Endodermal cell (in vitro differentiated cells): ENCODE results near the gene FRAT1. TPM values are rescaled to one million over a fixed set of nuclear protein-coding genes. Genes with fewer than 3 reads are reported as not detected.
"Not testable (repeated sequence)": the region's sequence is repeated elsewhere in the genome, so short reads cannot be mapped to it uniquely, and the experiment has no call there.

ENCODE experiments used
- DNase-seq: peaks from one replicate; pipeline ENCODE4 v3.0.0-alpha.2; 2017
- H3K27ac ChIP-seq: 2 replicates; pipeline ENCODE4 v1.5.1; 2013; ENCODE audit warnings: mild to moderate bottlenecking, low read depth, low read length, moderate library complexity
- H3K27me3 ChIP-seq: 2 replicates; pipeline ENCODE4 v1.6.1; 2013; ENCODE audit warnings: mild to moderate bottlenecking, low read length, moderate library complexity; ENCODE audit not compliant: insufficient read depth, control insufficient read depth, poor library complexity, severe bottlenecking
- H3K36me3 ChIP-seq: 2 replicates; pipeline ENCODE4 v1.7.0; 2013; ENCODE audit warnings: mild to moderate bottlenecking, low read length, moderate library complexity; ENCODE audit not compliant: control insufficient read depth, insufficient read depth
- H3K4me1 ChIP-seq: one replicate; pipeline ENCODE4 v1.7.0; 2013; ENCODE audit warnings: low read length; ENCODE audit not compliant: control insufficient read depth, insufficient read depth
- H3K4me3 ChIP-seq: 2 replicates; pipeline ENCODE4 v1.5.1; 2013; ENCODE audit warnings: mild to moderate bottlenecking, low read length, moderate library complexity
- H3K9ac ChIP-seq: 2 replicates; pipeline ENCODE4 v1.6.1; 2013; ENCODE audit warnings: mild to moderate bottlenecking, low read length, moderate library complexity; ENCODE audit not compliant: poor library complexity, severe bottlenecking; ENCODE audit errors: extremely low read depth
- H3K9me3 ChIP-seq: 2 replicates; pipeline ENCODE4 v1.6.1; 2013; ENCODE audit warnings: mild to moderate bottlenecking, low read length, moderate library complexity; ENCODE audit not compliant: control insufficient read depth
- H3K27ac Mint-ChIP-seq: 2 replicates; pipeline ENCODE4 v1.8.0; 2020; ENCODE audit warnings: mixed read lengths
- H3K27me3 Mint-ChIP-seq: 2 replicates; pipeline ENCODE4 v1.8.0; 2021; ENCODE audit warnings: mild to moderate bottlenecking, mixed read lengths; ENCODE audit not compliant: insufficient read depth
- H3K36me3 Mint-ChIP-seq: 2 replicates; pipeline ENCODE4 v1.8.0; 2020; ENCODE audit warnings: low read depth, mixed read lengths
- H3K4me1 Mint-ChIP-seq: 2 replicates; pipeline ENCODE4 v1.8.0; 2020; ENCODE audit warnings: mixed read lengths
- H3K4me3 Mint-ChIP-seq: 2 replicates; pipeline ENCODE4 v1.8.0; 2020; ENCODE audit warnings: mild to moderate bottlenecking, moderate library complexity, mixed read lengths
- H3K9me3 Mint-ChIP-seq: 2 replicates; pipeline ENCODE4 v1.8.0; 2020; ENCODE audit warnings: mild to moderate bottlenecking, mixed read lengths
- CTCF ChIP-seq: fragments of 200-600 bp; sonication (generic); conservative IDR thresholded peaks from 2 replicates; pipeline ENCODE4 v1.5.0; 2021; ENCODE audit warnings: antibody characterized with exemption, mild to moderate bottlenecking
- WGBS, 2 experiments: methylation state at CpG; one replicate each; pipeline versions ENCODE4 v1.1.5 to v1.1.7; 2013; ENCODE audit warnings: missing lambda C conversion rate in 2 of 2, mixed read lengths in 1 of 2; ENCODE audit not compliant: insufficient coverage in 1 of 2, insufficient read length in 1 of 2; 5-methylcytosine and 5-hydroxymethylcytosine counted together
- total RNA-seq, 2 donors: library from RNA; stranded (reverse); fragmentation: NEBNext Ultra II Directional in 1 of 2; extraction: Animal tissue kit (Norgen Biotek cat#: 25700) in 1 of 2; gene quantifications; 2 replicates in 1 of 2; 3 replicates in 1 of 2; pipeline ENCODE4 v1.2.1, GENCODE V29; 2021

FRAT1 gene
- total RNA-seq, 2 donors from 2014 or later, result 6.5 to 7.3 TPM

- DNase-seq, result no peak
- H3K9ac ChIP-seq, result no peak overlapping the region
- TF ChIP-seq CTCF, result no peak
- Mint-ChIP-seq H3K27me3 (peaks cover 36% of the 10 kb centered on the region), H3K4me1 (peaks cover 26% of the 10 kb centered on the region), H3K9me3 (no peaks in the 10 kb centered on the region), H3K36me3 (no peaks in the 10 kb centered on the region), H3K27ac (no peak overlapping the region), H3K4me3 (no peak overlapping the region)
- H3K27me3 ChIP-seq, result peaks cover 11% of the 10 kb centered on the region
- no peaks in the 10 kb centered on the region for H3K9me3 ChIP-seq
- no peak overlapping the region for H3K27ac ChIP-seq
- 46 to 57% methylated on average over 5 of the region's 5 CpGs for WGBS, 2 experiments
- H3K4me1 ChIP-seq, result peaks cover 4% of the 10 kb centered on the region
- H3K4me3 ChIP-seq, result peak overlapping the region; percentile 8
- H3K36me3 ChIP-seq, result no peaks in the 10 kb centered on the region
These were observed 19.0 kb downstream of the FRAT1 start for GRCh38 chr10:97338041-97338440.

GRCh38 chr10:97341416-97341815, 22.3 kb downstream of the FRAT1 start:
- Histone ChIP-seq H3K27ac (no peak overlapping the region), H3K9me3 (no peaks in the 10 kb centered on the region), H3K4me1 (peaks cover 4% of the 10 kb centered on the region), H3K9ac (no peak overlapping the region), H3K4me3 (no peak overlapping the region), H3K27me3 (peaks cover 11% of the 10 kb centered on the region), H3K36me3 (no peaks in the 10 kb centered on the region)
- 92 to 98% methylated on average over 2 of the region's 2 CpGs for WGBS, 2 experiments
- no peaks in the 10 kb centered on the region for H3K9me3 Mint-ChIP-seq
- TF ChIP-seq CTCF, result no peak
- H3K4me3 Mint-ChIP-seq, result no peak overlapping the region
- H3K4me1 Mint-ChIP-seq, result peaks cover 25% of the 10 kb centered on the region
- no peak for DNase-seq
- peaks cover 33% of the 10 kb centered on the region for H3K27me3 Mint-ChIP-seq
- no peaks in the 10 kb centered on the region for H3K36me3 Mint-ChIP-seq
- H3K27ac Mint-ChIP-seq, result no peak overlapping the region

GRCh38 chr10:97343664-97344063, 24.6 kb downstream of the FRAT1 start:
- not testable (repeated sequence) for H3K27ac Mint-ChIP-seq, H3K9ac ChIP-seq, H3K4me1 Mint-ChIP-seq, H3K4me3 ChIP-seq, H3K9me3 Mint-ChIP-seq, H3K9me3 ChIP-seq, H3K36me3 ChIP-seq, H3K27me3 ChIP-seq, DNase-seq, H3K4me1 ChIP-seq, H3K27ac ChIP-seq, H3K4me3 Mint-ChIP-seq, H3K36me3 Mint-ChIP-seq
- 87 to 92% methylated on average over 4 to 6 of the region's 6 CpGs for WGBS, 2 experiments
- peaks cover 24% of the 10 kb centered on the region for H3K27me3 Mint-ChIP-seq

GRCh38 chr10:97347317-97347716, 28.2 kb downstream of the FRAT1 start:
- TF ChIP-seq CTCF, result no peak
- Histone ChIP-seq H3K4me3 (no peak overlapping the region), H3K9me3 (no peaks in the 10 kb centered on the region), H3K36me3 (peaks cover 4% of the 10 kb centered on the region), H3K9ac (no peak overlapping the region), H3K4me1 (peaks cover 3% of the 10 kb centered on the region), H3K27ac (no peak overlapping the region), H3K27me3 (no peaks in the 10 kb centered on the region)
- Mint-ChIP-seq H3K27ac (no peak overlapping the region), H3K36me3 (peaks cover 2% of the 10 kb centered on the region), H3K4me3 (no peak overlapping the region), H3K27me3 (peaks cover 5% of the 10 kb centered on the region), H3K9me3 (no peaks in the 10 kb centered on the region), H3K4me1 (peaks cover 12% of the 10 kb centered on the region)
- no peak for DNase-seq
- WGBS, 2 experiments, result 92% methylated on average over 4 of the region's 4 CpGs; no CpG with 5 or more reads in 1 of the 2 experiments
